Panc1 (cell line): ENCODE data around the gene PRKAA1. TPM values are rescaled to one million over a fixed set of nuclear protein-coding genes. Genes with fewer than 3 reads are reported as not detected.
"Not testable (repeated sequence)": the region's sequence is repeated elsewhere in the genome, so short reads cannot be mapped to it uniquely, and the experiment has no call there.

Experiments
- ATAC-seq: fragments of 200-7000 bp; cut with Tn5 transposase; 2 replicates; pipeline ENCODE4 v1.9.1; 2020; ENCODE audit warnings: mild to moderate bottlenecking, moderate library complexity
- BruUV-seq: library from RNA; stranded (reverse); fragments of 400-500 nt; replicated peaks from 2 replicates; lab custom pipeline; 2021; lab: Mats Ljungman, UMichigan
- CTCF ChIA-PET: fragments of 300-600 bp; sonication (Branson Sonifier 250); formaldehyde crosslinking; loops from one replicate; lab custom pipeline; 2022; ENCODE audit warnings: antibody characterized with exemption; lab: Charles Lee
- POLR2A ChIA-PET: fragments of 300-600 bp; sonication (Branson Sonifier 250); formaldehyde crosslinking; loops from one replicate; lab custom pipeline; 2022; ENCODE audit warnings: antibody characterized with exemption; lab: Charles Lee
- DNase-seq: peaks from one replicate; pipeline ENCODE4 v3.0.0-alpha.2; 2010; ENCODE audit warnings: low read depth, low spot score
- H3K27ac ChIP-seq: 2 replicates; pipeline ENCODE4 v1.5.1; 2011; ENCODE audit warnings: mild to moderate bottlenecking, low read length, inconsistent platforms
- H3K27me3 ChIP-seq: fragments of 200-500 bp; sonication (Bioruptor generic); 2 replicates; pipeline ENCODE4 v1.6.0; 2014; ENCODE audit warnings: low read length, inconsistent platforms; ENCODE audit not compliant: control insufficient read depth, insufficient read depth
- H3K36me3 ChIP-seq: fragments of 200-500 bp; sonication (Bioruptor generic); 2 replicates; pipeline ENCODE4 v1.5.1; 2014; ENCODE audit warnings: inconsistent platforms, mild to moderate bottlenecking, low read length, moderate library complexity; ENCODE audit not compliant: control insufficient read depth, insufficient read depth
- H3K4me1 ChIP-seq: 2 replicates; pipeline ENCODE4 v1.5.1; 2011; ENCODE audit warnings: inconsistent platforms, mild to moderate bottlenecking, low read length, moderate library complexity; ENCODE audit not compliant: control insufficient read depth, insufficient read depth
- H3K4me3 ChIP-seq, 2 experiments: 2 replicates each; pipeline ENCODE4 v1.5.1; 2011 to 2012; ENCODE audit warnings: low read depth in 2 of 2, low read length in 2 of 2, mild to moderate bottlenecking in 2 of 2, inconsistent platforms in 1 of 2, moderate library complexity in 1 of 2
- H3K9me3 ChIP-seq: fragments of 200-500 bp; sonication (Bioruptor generic); 2 replicates; pipeline ENCODE4 v1.5.1; 2014; ENCODE audit warnings: low read depth, mild to moderate bottlenecking, inconsistent platforms, low read length, moderate library complexity; ENCODE audit not compliant: control insufficient read depth, insufficient read depth
- CTCF ChIP-seq: fragments of 450-650 bp; IDR thresholded peaks from 2 replicates; pipeline ENCODE4 v1.5.1; 2017; ENCODE audit warnings: mild to moderate bottlenecking
- POLR2AphosphoS5 ChIP-seq: IDR thresholded peaks from 2 replicates; pipeline ENCODE4 v1.6.1; 2012; ENCODE audit warnings: mild to moderate bottlenecking, low read depth, low read length, moderate library complexity
- SIN3A ChIP-seq: IDR thresholded peaks from 2 replicates; pipeline ENCODE4 v1.6.1; 2012; ENCODE audit warnings: low read depth, mild to moderate bottlenecking, low read length, moderate library complexity, borderline replicate concordance; ENCODE audit not compliant: insufficient read depth
- TCF7L2 ChIP-seq: IDR thresholded peaks from 2 replicates; pipeline ENCODE4 v1.6.1; 2011; ENCODE audit warnings: mild to moderate bottlenecking, low read depth, low read length, inconsistent platforms
- in situ Hi-C: cut with HindIII; loops from 2 replicates; pipeline ENCODE4 v1.10.0; 2016; ENCODE audit warnings: low sequenced_read_pairs, low pct_unique_long_range_greater_than_20kb
- intact Hi-C: fragments of 100-400 bp; cut with micrococcal nuclease; formaldehyde crosslinking; loops from one replicate; pipeline ENCODE4 v1.10.0; 2022; ENCODE audit not compliant: unreplicated experiment
- total RNA-seq: library from RNA; stranded (reverse); gene quantifications from one replicate; pipeline ENCODE4 v1.2.1, GENCODE V29; 2021; ENCODE audit not compliant: unreplicated experiment
- TF ChIP-seq, protein P1 (sequence below), 2 experiments: IDR thresholded peaks; 2 replicates each; pipeline ENCODE4 v1.6.1; 2011 to 2012; ENCODE audit warnings: low read depth in 2 of 2, control low read depth in 1 of 2, low read length in 1 of 2, mild to moderate bottlenecking in 1 of 2, moderate library complexity in 1 of 2; ENCODE audit not compliant: insufficient read depth in 1 of 2

Gene PRKAA1
- total RNA-seq, 1 experiment from 2014 or later: 75.8 TPM

- TF ChIP-seq CTCF (no peak), POLR2AphosphoS5 (no peak), SIN3A (no peak), TCF7L2 (no peak)
- TF ChIP-seq, protein P1, sequence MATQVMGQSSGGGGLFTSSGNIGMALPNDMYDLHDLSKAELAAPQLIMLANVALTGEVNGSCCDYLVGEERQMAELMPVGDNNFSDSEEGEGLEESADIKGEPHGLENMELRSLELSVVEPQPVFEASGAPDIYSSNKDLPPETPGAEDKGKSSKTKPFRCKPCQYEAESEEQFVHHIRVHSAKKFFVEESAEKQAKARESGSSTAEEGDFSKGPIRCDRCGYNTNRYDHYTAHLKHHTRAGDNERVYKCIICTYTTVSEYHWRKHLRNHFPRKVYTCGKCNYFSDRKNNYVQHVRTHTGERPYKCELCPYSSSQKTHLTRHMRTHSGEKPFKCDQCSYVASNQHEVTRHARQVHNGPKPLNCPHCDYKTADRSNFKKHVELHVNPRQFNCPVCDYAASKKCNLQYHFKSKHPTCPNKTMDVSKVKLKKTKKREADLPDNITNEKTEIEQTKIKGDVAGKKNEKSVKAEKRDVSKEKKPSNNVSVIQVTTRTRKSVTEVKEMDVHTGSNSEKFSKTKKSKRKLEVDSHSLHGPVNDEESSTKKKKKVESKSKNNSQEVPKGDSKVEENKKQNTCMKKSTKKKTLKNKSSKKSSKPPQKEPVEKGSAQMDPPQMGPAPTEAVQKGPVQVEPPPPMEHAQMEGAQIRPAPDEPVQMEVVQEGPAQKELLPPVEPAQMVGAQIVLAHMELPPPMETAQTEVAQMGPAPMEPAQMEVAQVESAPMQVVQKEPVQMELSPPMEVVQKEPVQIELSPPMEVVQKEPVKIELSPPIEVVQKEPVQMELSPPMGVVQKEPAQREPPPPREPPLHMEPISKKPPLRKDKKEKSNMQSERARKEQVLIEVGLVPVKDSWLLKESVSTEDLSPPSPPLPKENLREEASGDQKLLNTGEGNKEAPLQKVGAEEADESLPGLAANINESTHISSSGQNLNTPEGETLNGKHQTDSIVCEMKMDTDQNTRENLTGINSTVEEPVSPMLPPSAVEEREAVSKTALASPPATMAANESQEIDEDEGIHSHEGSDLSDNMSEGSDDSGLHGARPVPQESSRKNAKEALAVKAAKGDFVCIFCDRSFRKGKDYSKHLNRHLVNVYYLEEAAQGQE (IDR thresholded peaks at IDR 0.05; ENCODE audit: insufficient read depth in 1 of 2, low read depth in 2 of 2, low read length in 1 of 2): no peak
- H3K27ac ChIP-seq: no peak overlapping the region
- H3K27me3 ChIP-seq: no peaks in the 10 kb centered on the region
- in situ Hi-C loops (no loop called here), intact Hi-C loops (no loop called here)
- no peak for DNase-seq
- no TSS peak for BruUV-seq
- ChIA-PET POLR2A (no interaction called here), CTCF (no interaction called here)
- no peak overlapping the region for H3K4me3 ChIP-seq
- H3K36me3 ChIP-seq: no peaks in the 10 kb centered on the region
- no peak for ATAC-seq
- no peaks in the 10 kb centered on the region for H3K9me3 ChIP-seq
- peaks cover 5% of the 10 kb centered on the region; the same call in 1 of the 2 replicates for H3K4me1 ChIP-seq
Measured at GRCh38 chr5:40714001-40714400, 84.2 kb downstream of the PRKAA1 start.

- H3K4me3 ChIP-seq, CTCF ChIA-PET, H3K4me1 ChIP-seq, H3K27ac ChIP-seq, intact Hi-C loops, H3K36me3 ChIP-seq, DNase-seq, ATAC-seq, BruUV-seq, in situ Hi-C loops, H3K27me3 ChIP-seq, POLR2A ChIA-PET, H3K9me3 ChIP-seq: not testable (repeated sequence)
Measured at GRCh38 chr5:40710575-40710974, 87.6 kb downstream of the PRKAA1 start.

Other genes starting within 250 kb of the PRKAA1 start
- 20.0 TPM for gene PTGER4, start 118.5 kb downstream of the PRKAA1 start, total RNA-seq
- gene TTC33, start 42.4 kb downstream of the PRKAA1 start, total RNA-seq: 12.6 TPM
- gene RPL37, start 36.8 kb upstream of the PRKAA1 start, total RNA-seq: 916 TPM
- 0.49 TPM for gene CARD6, start 43.0 kb upstream of the PRKAA1 start, total RNA-seq
- 1.4 TPM for gene C7, start 111.1 kb upstream of the PRKAA1 start, total RNA-seq